KBM-7 (cell line): ENCODE measurements around the gene FBXL17.

Experiments
- DNase-seq: peaks from one replicate; pipeline ENCODE4 v3.0.0-alpha.2; 2015
- in situ Hi-C: fragments of 300-500 bp; cut with MboI; formaldehyde crosslinking; loops from 2 replicates; pipeline ENCODE4 v1.14.3; 2020; ENCODE audit warnings: low sequenced_read_pairs, low pct_unique_long_range_greater_than_20kb, mixed read lengths

The FBXL17 gene

GRCh38 chr5:107863125-107863524, 518.8 kb downstream of the FBXL17 start:
- in situ Hi-C loops: no loop called here
- DNase-seq: no peak

- DNase-seq: no peak
- in situ Hi-C loops: no loop called here
These were observed 520.3 kb downstream of the FBXL17 start for GRCh38 chr5:107861565-107861964.

GRCh38 chr5:107860044-107860443, 521.9 kb downstream of the FBXL17 start:
- no peak for DNase-seq
- in situ Hi-C loops: no loop called here

GRCh38 chr5:107858788-107859187, 523.1 kb downstream of the FBXL17 start:
- in situ Hi-C loops: no loop called here
- no peak for DNase-seq

- in situ Hi-C loops: no loop called here
- DNase-seq: no peak
These were observed 523.6 kb downstream of the FBXL17 start for GRCh38 chr5:107858324-107858723.

- no peak for DNase-seq
- in situ Hi-C loops: no loop called here
These were observed 524.1 kb downstream of the FBXL17 start for GRCh38 chr5:107857785-107858184.

- no peak for DNase-seq
- in situ Hi-C loops: no loop called here
These were observed 526.7 kb downstream of the FBXL17 start for GRCh38 chr5:107855171-107855570.

- in situ Hi-C loops: no loop called here
- no peak for DNase-seq
These were observed 528.2 kb downstream of the FBXL17 start for GRCh38 chr5:107853696-107854095.

- in situ Hi-C loops: no loop called here
- DNase-seq: no peak
These were observed 528.9 kb downstream of the FBXL17 start for GRCh38 chr5:107853031-107853430.

GRCh38 chr5:107849118-107849517, 532.8 kb downstream of the FBXL17 start:
- in situ Hi-C loops: no loop called here
- DNase-seq: no peak

GRCh38 chr5:107840592-107840991, 541.3 kb downstream of the FBXL17 start:
- DNase-seq: no peak
- in situ Hi-C loops: no loop called here

GRCh38 chr5:107840161-107840560, 541.7 kb downstream of the FBXL17 start:
- no peak for DNase-seq
- in situ Hi-C loops: no loop called here

GRCh38 chr5:107835096-107835495, 546.8 kb downstream of the FBXL17 start:
- no peak for DNase-seq
- in situ Hi-C loops: no loop called here

- no peak for DNase-seq
- in situ Hi-C loops: no loop called here
These were observed 549.2 kb downstream of the FBXL17 start for GRCh38 chr5:107832746-107833145.

- in situ Hi-C loops: no loop called here
- no peak for DNase-seq
These were observed 550.1 kb downstream of the FBXL17 start for GRCh38 chr5:107831612-107832395.

- in situ Hi-C loops: no loop called here
- DNase-seq: no peak
These were observed 551.1 kb downstream of the FBXL17 start for GRCh38 chr5:107830750-107831149.

GRCh38 chr5:107826311-107827000, 555.4 kb downstream of the FBXL17 start:
- in situ Hi-C loops: no loop called here
- DNase-seq: no peak

- no peak for DNase-seq
These were observed 557.1 kb downstream of the FBXL17 start for GRCh38 chr5:107824821-107825220.

GRCh38 chr5:107821288-107821687, 560.6 kb downstream of the FBXL17 start:
- no peak for DNase-seq
- in situ Hi-C loops: no loop called here

More at GRCh38 chr5:107824821-107825220, 557.1 kb downstream of the FBXL17 start:
- in situ Hi-C loops: no loop called here

- in situ Hi-C loops: no loop called here
- DNase-seq: no peak
These were observed 561.5 kb downstream of the FBXL17 start for GRCh38 chr5:107820429-107820828.

- in situ Hi-C loops: no loop called here
These were observed 563.9 kb downstream of the FBXL17 start for GRCh38 chr5:107817951-107818350.

More at GRCh38 chr5:107817951-107818350, 563.9 kb downstream of the FBXL17 start:
- DNase-seq: no peak
